ENCODE measurements around the gene GIMAP5.

Gene GIMAP5

DNA sequence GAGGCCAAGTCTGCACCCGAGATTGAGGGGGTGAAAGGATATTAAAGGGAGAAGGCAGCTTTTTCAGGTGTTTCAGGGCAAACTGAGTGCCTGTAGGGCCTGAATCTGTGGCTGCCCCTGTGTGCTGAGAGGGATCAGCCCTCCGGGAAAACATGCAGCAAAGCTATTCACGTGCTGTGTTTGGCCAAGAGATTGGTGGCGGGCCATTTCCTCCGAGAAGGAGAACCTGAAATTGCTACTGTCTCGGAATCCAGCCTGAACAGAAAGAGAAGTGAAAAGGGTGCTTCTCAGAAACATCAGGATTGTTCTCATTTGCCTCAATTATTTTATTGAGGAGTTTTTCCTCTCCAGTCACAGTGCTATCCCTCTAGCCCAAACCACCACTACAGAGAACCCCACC is 16.0 kb downstream of the GIMAP5 start:
- no peaks in the 10 kb centered on the region for H3K36me3 ChIP-seq (ENCODE audit: control insufficient read depth, low read length)
- H3F3A ChIP-seq (ENCODE audit: control insufficient read depth, insufficient read depth) = no peaks in the 10 kb centered on the region
- H3K9me3 ChIP-seq (ENCODE audit: control insufficient read depth, insufficient read depth, low read length) = no peaks in the 10 kb centered on the region
- TF ChIP-seq, protein P1, sequence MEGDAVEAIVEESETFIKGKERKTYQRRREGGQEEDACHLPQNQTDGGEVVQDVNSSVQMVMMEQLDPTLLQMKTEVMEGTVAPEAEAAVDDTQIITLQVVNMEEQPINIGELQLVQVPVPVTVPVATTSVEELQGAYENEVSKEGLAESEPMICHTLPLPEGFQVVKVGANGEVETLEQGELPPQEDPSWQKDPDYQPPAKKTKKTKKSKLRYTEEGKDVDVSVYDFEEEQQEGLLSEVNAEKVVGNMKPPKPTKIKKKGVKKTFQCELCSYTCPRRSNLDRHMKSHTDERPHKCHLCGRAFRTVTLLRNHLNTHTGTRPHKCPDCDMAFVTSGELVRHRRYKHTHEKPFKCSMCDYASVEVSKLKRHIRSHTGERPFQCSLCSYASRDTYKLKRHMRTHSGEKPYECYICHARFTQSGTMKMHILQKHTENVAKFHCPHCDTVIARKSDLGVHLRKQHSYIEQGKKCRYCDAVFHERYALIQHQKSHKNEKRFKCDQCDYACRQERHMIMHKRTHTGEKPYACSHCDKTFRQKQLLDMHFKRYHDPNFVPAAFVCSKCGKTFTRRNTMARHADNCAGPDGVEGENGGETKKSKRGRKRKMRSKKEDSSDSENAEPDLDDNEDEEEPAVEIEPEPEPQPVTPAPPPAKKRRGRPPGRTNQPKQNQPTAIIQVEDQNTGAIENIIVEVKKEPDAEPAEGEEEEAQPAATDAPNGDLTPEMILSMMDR (IDR thresholded peaks at IDR 0.05; ENCODE audit: low read depth, low read length, poor library complexity, severe bottlenecking) = no peak
- no peak for TF ChIP-seq EZH2phosphoT487 (IDR thresholded peaks at IDR 0.05; ENCODE audit: borderline replicate concordance, low read length)
- H3K4me2 ChIP-seq (ENCODE audit: low read length) = no peak overlapping the region
- no peaks in the 10 kb centered on the region for H3K79me2 ChIP-seq (ENCODE audit: control insufficient read depth, low read length)
- H3K27me3 ChIP-seq (ENCODE audit: control insufficient read depth, low read length) = no peaks in the 10 kb centered on the region; the same call in 1 of the 2 replicates
- no peak overlapping the region for H3K27ac ChIP-seq (ENCODE audit: low read depth, low read length)
- H3K4me1 ChIP-seq (ENCODE audit: control insufficient read depth, low read length) = no peaks in the 10 kb centered on the region
- H4K20me1 ChIP-seq (ENCODE audit: control insufficient read depth, insufficient read depth, low read depth, low read length) = no peaks in the 10 kb centered on the region
- H3K9me2 ChIP-seq (replicated peaks; ENCODE audit: control insufficient read depth, low read length) = no peaks in the 10 kb centered on the region
- H3K4me3 ChIP-seq (ENCODE audit: low read length) = no peak overlapping the region

DNA sequence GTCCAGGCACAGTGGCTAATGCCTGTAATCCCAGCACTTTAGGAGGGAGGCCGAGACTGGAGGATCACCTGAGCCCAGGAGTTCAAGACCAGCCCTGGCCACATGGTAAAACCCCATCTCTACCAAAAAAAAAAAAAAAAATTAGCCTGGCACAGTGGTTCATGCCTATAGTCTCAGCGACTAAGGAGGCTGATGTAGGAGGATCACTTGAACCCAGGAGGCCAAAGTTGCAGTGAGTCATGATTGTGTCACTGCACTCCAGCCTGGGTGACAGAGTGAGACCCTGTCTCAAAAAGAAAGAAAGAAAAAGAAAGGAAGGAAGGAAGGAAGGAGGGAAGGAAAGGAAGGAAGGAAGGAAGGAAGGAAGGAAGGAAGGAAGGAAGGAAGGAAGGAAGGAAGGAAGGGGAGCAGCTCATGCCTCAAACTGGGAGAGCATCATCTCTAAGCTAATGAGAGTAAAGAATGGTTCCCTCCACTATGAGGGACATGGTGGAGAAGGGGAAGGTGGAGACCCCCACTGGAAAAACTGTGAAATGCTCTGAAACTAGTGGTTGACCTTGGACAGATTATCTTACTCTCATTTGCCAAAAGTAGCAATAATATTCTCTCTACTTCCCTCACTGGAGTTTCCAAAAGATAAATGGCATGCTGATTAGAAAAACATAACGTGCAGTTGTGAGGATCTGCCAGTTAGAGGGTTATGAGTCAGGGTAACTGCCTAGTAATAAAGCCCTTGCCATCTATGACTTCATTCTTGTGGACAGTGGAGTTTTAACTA is 16.8 kb downstream of the GIMAP5 start:
- Histone ChIP-seq H3K27me3 (ENCODE audit: control insufficient read depth, low read length) (no peaks in the 10 kb centered on the region; the same call in 1 of the 2 replicates), H4K20me1 (ENCODE audit: control insufficient read depth, insufficient read depth, low read depth, low read length) (no peaks in the 10 kb centered on the region), H3K36me3 (ENCODE audit: control insufficient read depth, low read length) (no peaks in the 10 kb centered on the region), H3K79me2 (ENCODE audit: control insufficient read depth, low read length) (no peaks in the 10 kb centered on the region), H3K4me3 (ENCODE audit: low read length) (no peak overlapping the region), H3F3A (ENCODE audit: control insufficient read depth, insufficient read depth) (no peaks in the 10 kb centered on the region), H3K27ac (ENCODE audit: low read depth, low read length) (no peak overlapping the region), H3K4me2 (ENCODE audit: low read length) (no peak overlapping the region), H3K9me3 (ENCODE audit: control insufficient read depth, insufficient read depth, low read length) (no peaks in the 10 kb centered on the region), H3K4me1 (ENCODE audit: control insufficient read depth, low read length) (no peaks in the 10 kb centered on the region), H3K9me2 (replicated peaks; ENCODE audit: control insufficient read depth, low read length) (no peaks in the 10 kb centered on the region)
- no peak for TF ChIP-seq EZH2phosphoT487 (IDR thresholded peaks at IDR 0.05; ENCODE audit: borderline replicate concordance, low read length)
- TF ChIP-seq, protein P1 (IDR thresholded peaks at IDR 0.05; ENCODE audit: low read depth, low read length, poor library complexity, severe bottlenecking) = peak; percentile 71

DNA sequence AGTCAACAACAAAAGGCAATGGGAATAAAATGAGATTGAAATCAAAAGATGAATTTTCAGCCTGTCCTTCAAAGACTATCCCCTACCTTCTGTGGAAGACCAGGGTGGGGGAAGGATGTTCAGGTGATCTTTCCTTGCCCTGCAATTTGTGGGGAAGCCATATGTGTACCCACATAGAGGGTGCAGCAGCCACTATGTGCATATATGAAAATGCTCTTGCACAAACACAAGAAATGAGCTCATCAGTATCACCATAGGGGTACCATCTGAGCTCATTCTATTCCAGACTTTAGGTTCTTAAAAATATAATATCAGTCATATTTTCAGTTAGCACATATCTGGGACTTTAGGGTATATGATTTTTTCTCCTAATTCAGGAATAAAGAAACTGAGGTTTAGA is 17.7 kb downstream of the GIMAP5 start:
- H3K9me3 ChIP-seq (ENCODE audit: control insufficient read depth, insufficient read depth, low read length) = no peaks in the 10 kb centered on the region
- H3K36me3 ChIP-seq (ENCODE audit: control insufficient read depth, low read length) = no peaks in the 10 kb centered on the region
- no peak overlapping the region for H3K27ac ChIP-seq (ENCODE audit: low read depth, low read length)
- H3F3A ChIP-seq (ENCODE audit: control insufficient read depth, insufficient read depth) = no peaks in the 10 kb centered on the region
- H3K4me3 ChIP-seq (ENCODE audit: low read length) = no peak overlapping the region
- H3K79me2 ChIP-seq (ENCODE audit: control insufficient read depth, low read length) = no peaks in the 10 kb centered on the region
- H3K27me3 ChIP-seq (ENCODE audit: control insufficient read depth, low read length) = no peaks in the 10 kb centered on the region; the same call in 1 of the 2 replicates
- H3K4me2 ChIP-seq (ENCODE audit: low read length) = no peak overlapping the region
- H3K4me1 ChIP-seq (ENCODE audit: control insufficient read depth, low read length) = no peaks in the 10 kb centered on the region
- no peaks in the 10 kb centered on the region for H3K9me2 ChIP-seq (replicated peaks; ENCODE audit: control insufficient read depth, low read length)
- H4K20me1 ChIP-seq (ENCODE audit: control insufficient read depth, insufficient read depth, low read depth, low read length) = no peaks in the 10 kb centered on the region
- TF ChIP-seq, protein P1 (IDR thresholded peaks at IDR 0.05; ENCODE audit: low read depth, low read length, poor library complexity, severe bottlenecking) = no peak
- no peak for TF ChIP-seq EZH2phosphoT487 (IDR thresholded peaks at IDR 0.05; ENCODE audit: borderline replicate concordance, low read length)
